Measurements from ENCODE around the gene CXCL14. TPM values are rescaled to one million over a fixed set of nuclear protein-coding genes. Genes with fewer than 3 reads are reported as not detected.

The CXCL14 gene
- total RNA-seq, 1 experiment from 2014 or later, result not detected

DNA sequence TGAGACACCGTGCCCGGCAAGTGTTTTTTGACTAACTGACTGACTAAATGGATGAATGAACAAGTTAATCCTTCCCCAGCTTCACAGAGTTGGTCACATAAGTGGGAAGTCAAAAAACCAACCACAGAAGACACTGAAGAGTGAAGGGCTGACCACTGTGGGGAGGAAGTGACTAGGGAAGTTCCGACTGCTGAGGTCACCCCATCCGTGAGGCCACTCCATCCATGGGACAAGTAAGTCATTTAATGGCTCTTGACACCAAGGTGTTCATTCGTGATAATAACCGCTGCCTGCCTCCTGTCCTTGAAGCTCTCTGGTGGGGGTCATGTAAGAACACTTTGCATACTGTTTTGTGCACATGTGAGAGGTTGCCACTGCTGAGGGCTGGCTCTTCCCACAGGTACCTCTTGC lies 22.2 kb upstream of the CXCL14 start:
- Histone ChIP-seq H3K9me2 (replicated peaks; ENCODE audit: insufficient read depth, low read length) (no peaks in the 10 kb centered on the region), H3K4me3 (ENCODE audit: low read length) (no peak overlapping the region), H3K79me2 (ENCODE audit: low read length) (no peaks in the 10 kb centered on the region), H3K27me3 (ENCODE audit: low read length) (no peaks in the 10 kb centered on the region), H4K20me1 (ENCODE audit: insufficient read depth, low read depth, low read length) (no peaks in the 10 kb centered on the region), H3K9me3 (ENCODE audit: low read length) (no peaks in the 10 kb centered on the region), H2AFZ (ENCODE audit: low read length) (no peak overlapping the region), H3K4me1 (ENCODE audit: low read length) (no peaks in the 10 kb centered on the region), H3K4me2 (ENCODE audit: low read depth, low read length, poor library complexity, severe bottlenecking) (no peak overlapping the region), H3K36me3 (ENCODE audit: insufficient read depth, low read length) (no peaks in the 10 kb centered on the region), H3K27ac (ENCODE audit: low read length) (no peak overlapping the region), H3K9ac (ENCODE audit: low read length) (no peak overlapping the region)
- no peak for DNase-seq

DNA sequence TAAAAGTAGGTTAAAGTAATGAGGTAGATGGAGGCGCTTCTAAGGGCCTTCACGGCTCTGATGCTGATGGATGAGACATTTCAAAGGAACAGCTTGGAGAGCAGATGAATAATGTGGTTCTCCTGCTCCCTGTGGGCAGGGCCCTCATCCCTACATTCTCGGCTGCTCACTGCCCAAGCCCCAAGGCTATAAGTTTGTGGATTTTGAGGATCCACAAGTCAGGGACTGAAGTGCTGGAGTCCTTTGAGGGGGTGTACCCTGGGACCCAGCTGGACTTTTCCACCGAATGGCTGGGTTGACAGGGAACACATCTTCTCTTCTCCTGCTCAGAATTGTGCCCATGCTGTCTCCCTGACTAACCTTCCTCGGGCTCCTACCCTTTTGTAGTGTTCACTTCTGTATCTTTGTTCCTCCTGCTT lies 21.4 kb upstream of the CXCL14 start:
- Histone ChIP-seq H3K9ac (ENCODE audit: low read length) (no peak overlapping the region), H3K4me2 (ENCODE audit: low read depth, low read length, poor library complexity, severe bottlenecking) (no peak overlapping the region), H2AFZ (ENCODE audit: low read length) (no peak overlapping the region), H3K27ac (ENCODE audit: low read length) (no peak overlapping the region), H3K36me3 (ENCODE audit: insufficient read depth, low read length) (no peaks in the 10 kb centered on the region), H3K9me3 (ENCODE audit: low read length) (no peaks in the 10 kb centered on the region), H3K4me3 (ENCODE audit: low read length) (no peak overlapping the region), H3K9me2 (replicated peaks; ENCODE audit: insufficient read depth, low read length) (no peaks in the 10 kb centered on the region), H4K20me1 (ENCODE audit: insufficient read depth, low read depth, low read length) (no peaks in the 10 kb centered on the region), H3K27me3 (ENCODE audit: low read length) (no peaks in the 10 kb centered on the region), H3K79me2 (ENCODE audit: low read length) (no peaks in the 10 kb centered on the region), H3K4me1 (ENCODE audit: low read length) (no peaks in the 10 kb centered on the region)
- DNase-seq, result no peak

DNA sequence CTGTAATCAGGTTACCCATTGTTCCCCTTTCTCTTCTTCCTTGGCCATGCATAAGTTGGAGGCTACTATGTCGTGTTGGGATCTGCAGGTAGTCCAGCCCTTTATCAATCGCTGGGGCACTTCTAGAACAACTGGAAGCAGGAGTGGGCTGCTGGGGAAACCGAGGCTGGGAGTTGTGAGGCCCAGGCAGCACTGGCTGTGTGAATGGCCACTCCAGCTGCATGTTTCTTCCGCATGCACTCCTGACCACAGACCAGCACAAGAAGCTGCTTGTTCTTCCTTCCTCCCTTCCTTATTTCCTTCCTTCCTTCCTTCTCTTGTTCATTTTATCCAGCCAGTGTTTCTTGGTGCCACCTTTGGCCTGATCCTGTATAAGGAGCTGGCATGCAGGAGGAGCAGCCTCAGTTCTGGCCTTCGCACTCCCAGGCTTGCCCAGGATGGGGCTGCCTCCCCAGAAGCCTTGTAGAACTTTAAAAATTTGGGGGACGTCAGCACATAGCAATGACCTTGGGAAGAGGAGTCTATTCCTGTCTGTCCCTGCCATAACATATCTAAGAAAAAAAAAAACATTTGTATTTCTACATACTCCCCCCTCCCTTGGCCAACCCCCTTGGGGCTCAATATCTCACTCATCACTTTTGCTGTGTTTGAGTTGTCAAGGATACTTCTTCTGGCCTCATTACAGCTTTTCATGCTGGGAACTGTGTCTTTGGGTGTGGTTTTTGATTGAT lies 20.8 kb upstream of the CXCL14 start:
- H3K9me3 ChIP-seq (ENCODE audit: low read length), result no peaks in the 10 kb centered on the region
- no peaks in the 10 kb centered on the region for H3K27me3 ChIP-seq (ENCODE audit: low read length)
- no peak overlapping the region for H3K27ac ChIP-seq (ENCODE audit: low read length)
- H4K20me1 ChIP-seq (ENCODE audit: insufficient read depth, low read depth, low read length), result no peaks in the 10 kb centered on the region
- H3K36me3 ChIP-seq (ENCODE audit: insufficient read depth, low read length), result no peaks in the 10 kb centered on the region
- DNase-seq, result no peak
- H3K9me2 ChIP-seq (replicated peaks; ENCODE audit: insufficient read depth, low read length), result no peaks in the 10 kb centered on the region
- H3K4me1 ChIP-seq (ENCODE audit: low read length), result no peaks in the 10 kb centered on the region
- no peak overlapping the region for H3K9ac ChIP-seq (ENCODE audit: low read length)
- H3K4me2 ChIP-seq (ENCODE audit: low read depth, low read length, poor library complexity, severe bottlenecking), result no peak overlapping the region
- no peaks in the 10 kb centered on the region for H3K79me2 ChIP-seq (ENCODE audit: low read length)
- H2AFZ ChIP-seq (ENCODE audit: low read length), result no peak overlapping the region
- no peak overlapping the region for H3K4me3 ChIP-seq (ENCODE audit: low read length)

DNA sequence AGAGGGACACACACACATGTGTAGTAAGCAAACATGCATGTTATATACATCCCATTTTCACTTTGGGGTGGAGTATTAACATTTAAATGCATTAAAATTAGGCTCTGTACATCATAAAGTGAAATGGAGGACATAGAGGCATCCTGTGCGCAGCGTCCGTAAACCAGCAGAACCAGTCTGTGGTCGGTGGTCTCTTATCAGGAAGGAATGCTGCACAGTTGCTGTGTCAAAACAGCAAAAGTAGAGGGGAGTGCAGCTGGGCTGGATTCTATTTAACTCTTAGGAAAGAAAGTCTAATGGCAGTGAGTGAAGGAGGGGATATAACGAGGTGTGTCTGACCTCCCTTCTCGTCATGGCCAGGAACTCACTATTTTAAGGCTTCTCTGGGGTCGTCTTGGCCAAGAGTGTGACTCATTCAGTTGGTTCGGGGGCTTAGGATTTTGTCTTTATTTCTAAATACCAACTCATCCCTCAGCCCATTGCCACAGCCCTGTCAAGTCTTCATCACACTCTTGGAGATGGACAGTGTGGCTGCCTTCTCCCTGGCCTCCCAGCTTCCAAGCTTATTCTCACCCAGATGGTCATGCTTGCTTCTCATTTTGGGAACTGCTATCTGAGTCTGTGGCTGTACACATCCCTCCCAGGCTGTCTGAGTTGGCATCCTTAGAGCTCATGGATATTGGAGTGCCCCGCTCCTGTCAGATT lies 20.1 kb upstream of the CXCL14 start:
- no peak overlapping the region for H2AFZ ChIP-seq (ENCODE audit: low read length)
- H3K79me2 ChIP-seq (ENCODE audit: low read length), result no peaks in the 10 kb centered on the region
- no peak overlapping the region for H3K27ac ChIP-seq (ENCODE audit: low read length)
- no peaks in the 10 kb centered on the region for H3K9me2 ChIP-seq (replicated peaks; ENCODE audit: insufficient read depth, low read length)
- no peaks in the 10 kb centered on the region for H3K4me1 ChIP-seq (ENCODE audit: low read length)
- DNase-seq, result no peak
- H3K4me3 ChIP-seq (ENCODE audit: low read length), result no peak overlapping the region
- no peaks in the 10 kb centered on the region for H3K36me3 ChIP-seq (ENCODE audit: insufficient read depth, low read length)
- no peak overlapping the region for H3K9ac ChIP-seq (ENCODE audit: low read length)
- no peaks in the 10 kb centered on the region for H3K27me3 ChIP-seq (ENCODE audit: low read length)
- no peak overlapping the region for H3K4me2 ChIP-seq (ENCODE audit: low read depth, low read length, poor library complexity, severe bottlenecking)
- H4K20me1 ChIP-seq (ENCODE audit: insufficient read depth, low read depth, low read length), result no peaks in the 10 kb centered on the region
- H3K9me3 ChIP-seq (ENCODE audit: low read length), result no peaks in the 10 kb centered on the region

DNA sequence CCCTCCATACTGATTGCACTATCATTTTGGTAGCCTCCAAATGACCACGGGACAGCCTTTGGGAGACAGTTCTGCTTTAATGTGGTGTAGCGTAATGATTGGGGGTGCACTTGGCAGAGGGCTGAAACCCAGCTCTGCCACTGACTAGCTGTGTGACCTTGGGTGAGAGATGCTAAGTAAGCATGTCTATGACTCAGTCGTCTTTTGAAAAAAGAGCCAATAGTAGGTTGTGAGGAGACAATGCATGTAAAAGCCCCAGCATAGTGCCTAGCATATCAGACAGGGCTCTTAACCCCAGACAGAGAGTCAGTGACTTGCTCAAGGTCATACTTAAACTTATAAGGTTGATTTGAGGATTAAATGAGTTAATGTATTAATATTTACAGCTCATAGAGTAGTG lies 18.0 kb upstream of the CXCL14 start:
- no peak overlapping the region for H3K27ac ChIP-seq (ENCODE audit: low read length)
- H3K4me1 ChIP-seq (ENCODE audit: low read length), result no peaks in the 10 kb centered on the region
- H3K79me2 ChIP-seq (ENCODE audit: low read length), result no peaks in the 10 kb centered on the region
- no peaks in the 10 kb centered on the region for H4K20me1 ChIP-seq (ENCODE audit: insufficient read depth, low read depth, low read length)
- no peak overlapping the region for H3K4me3 ChIP-seq (ENCODE audit: low read length)
- H3K9me3 ChIP-seq (ENCODE audit: low read length), result no peaks in the 10 kb centered on the region
- no peaks in the 10 kb centered on the region for H3K27me3 ChIP-seq (ENCODE audit: low read length)
- H3K4me2 ChIP-seq (ENCODE audit: low read depth, low read length, poor library complexity, severe bottlenecking), result no peak overlapping the region
- H3K36me3 ChIP-seq (ENCODE audit: insufficient read depth, low read length), result no peaks in the 10 kb centered on the region
- DNase-seq, result no peak
- no peaks in the 10 kb centered on the region for H3K9me2 ChIP-seq (replicated peaks; ENCODE audit: insufficient read depth, low read length)
- H2AFZ ChIP-seq (ENCODE audit: low read length), result no peak overlapping the region
- no peak overlapping the region for H3K9ac ChIP-seq (ENCODE audit: low read length)

DNA sequence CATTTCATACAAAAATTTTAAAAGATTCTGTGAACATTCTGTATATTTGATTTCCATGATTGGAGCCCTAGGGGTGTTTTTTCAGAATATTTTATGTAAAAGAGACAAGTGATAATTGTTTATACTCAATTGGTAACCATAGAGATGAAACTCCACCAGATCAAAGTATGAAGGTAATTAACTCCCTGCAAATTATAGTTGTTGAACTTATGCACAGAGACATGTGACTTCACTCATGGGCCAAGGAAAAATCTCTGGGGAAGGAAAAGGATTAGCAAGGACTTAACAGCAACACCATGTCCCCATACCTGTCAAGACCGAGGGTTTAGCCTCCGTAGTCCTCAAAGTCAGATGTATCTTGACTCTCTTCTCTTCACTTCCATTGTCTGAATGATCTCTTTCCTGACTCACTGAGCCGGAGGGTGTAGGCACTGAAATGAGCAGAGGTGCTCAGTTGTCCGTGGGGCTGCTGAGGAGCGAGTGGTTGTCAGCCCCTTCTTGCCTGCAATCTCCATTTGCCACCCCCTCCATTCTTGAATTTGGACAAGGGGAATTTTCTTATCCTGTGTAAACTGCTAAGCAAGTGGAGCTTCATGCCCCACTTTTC lies 17.5 kb upstream of the CXCL14 start:
- no peaks in the 10 kb centered on the region for H3K9me3 ChIP-seq (ENCODE audit: low read length)
- H3K4me3 ChIP-seq (ENCODE audit: low read length), result no peak overlapping the region
- no peak overlapping the region for H3K27ac ChIP-seq (ENCODE audit: low read length)
- no peaks in the 10 kb centered on the region for H3K4me1 ChIP-seq (ENCODE audit: low read length)
- H2AFZ ChIP-seq (ENCODE audit: low read length), result no peak overlapping the region
- H3K79me2 ChIP-seq (ENCODE audit: low read length), result no peaks in the 10 kb centered on the region
- no peak overlapping the region for H3K9ac ChIP-seq (ENCODE audit: low read length)
- H3K9me2 ChIP-seq (replicated peaks; ENCODE audit: insufficient read depth, low read length), result no peaks in the 10 kb centered on the region
- no peaks in the 10 kb centered on the region for H3K36me3 ChIP-seq (ENCODE audit: insufficient read depth, low read length)
- H3K27me3 ChIP-seq (ENCODE audit: low read length), result no peaks in the 10 kb centered on the region
- no peak for DNase-seq
- no peak overlapping the region for H3K4me2 ChIP-seq (ENCODE audit: low read depth, low read length, poor library complexity, severe bottlenecking)
- no peaks in the 10 kb centered on the region for H4K20me1 ChIP-seq (ENCODE audit: insufficient read depth, low read depth, low read length)

DNA sequence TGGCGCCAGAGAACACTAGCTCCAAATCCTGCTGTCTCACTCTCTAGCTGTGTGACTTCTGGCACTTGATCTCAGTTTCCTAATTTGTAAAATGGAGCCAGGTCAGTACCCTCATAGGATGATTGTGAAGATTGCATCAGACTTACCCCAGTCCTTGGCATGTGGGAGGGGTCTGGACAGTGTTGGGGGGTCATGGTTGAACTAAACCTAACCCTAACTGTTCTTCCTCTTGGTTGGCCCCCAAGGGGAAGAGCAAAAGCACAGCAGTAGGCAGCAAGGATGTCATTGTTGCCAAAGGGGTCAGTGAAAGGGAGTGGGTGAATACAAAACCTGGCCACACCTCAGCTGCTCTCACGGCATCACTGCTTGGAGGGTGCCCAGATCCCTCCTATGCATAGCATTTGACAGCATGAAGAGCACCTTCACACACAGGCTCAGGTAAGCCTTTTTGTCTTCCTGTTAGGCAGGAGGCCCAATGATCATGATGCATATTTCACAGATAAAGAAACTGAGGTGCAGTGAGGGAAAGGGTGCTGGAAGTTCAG lies 15.7 kb upstream of the CXCL14 start:
- no peaks in the 10 kb centered on the region for H3K36me3 ChIP-seq (ENCODE audit: insufficient read depth, low read length)
- H3K9ac ChIP-seq (ENCODE audit: low read length), result no peak overlapping the region
- H3K9me2 ChIP-seq (replicated peaks; ENCODE audit: insufficient read depth, low read length), result no peaks in the 10 kb centered on the region
- no peak overlapping the region for H3K4me2 ChIP-seq (ENCODE audit: low read depth, low read length, poor library complexity, severe bottlenecking)
- no peaks in the 10 kb centered on the region for H3K27me3 ChIP-seq (ENCODE audit: low read length)
- no peaks in the 10 kb centered on the region for H3K9me3 ChIP-seq (ENCODE audit: low read length)
- no peak for DNase-seq
- H3K27ac ChIP-seq (ENCODE audit: low read length), result no peak overlapping the region
- no peak overlapping the region for H3K4me3 ChIP-seq (ENCODE audit: low read length)
- H4K20me1 ChIP-seq (ENCODE audit: insufficient read depth, low read depth, low read length), result no peaks in the 10 kb centered on the region
- no peak overlapping the region for H2AFZ ChIP-seq (ENCODE audit: low read length)
- no peaks in the 10 kb centered on the region for H3K4me1 ChIP-seq (ENCODE audit: low read length)
- H3K79me2 ChIP-seq (ENCODE audit: low read length), result no peaks in the 10 kb centered on the region

DNA sequence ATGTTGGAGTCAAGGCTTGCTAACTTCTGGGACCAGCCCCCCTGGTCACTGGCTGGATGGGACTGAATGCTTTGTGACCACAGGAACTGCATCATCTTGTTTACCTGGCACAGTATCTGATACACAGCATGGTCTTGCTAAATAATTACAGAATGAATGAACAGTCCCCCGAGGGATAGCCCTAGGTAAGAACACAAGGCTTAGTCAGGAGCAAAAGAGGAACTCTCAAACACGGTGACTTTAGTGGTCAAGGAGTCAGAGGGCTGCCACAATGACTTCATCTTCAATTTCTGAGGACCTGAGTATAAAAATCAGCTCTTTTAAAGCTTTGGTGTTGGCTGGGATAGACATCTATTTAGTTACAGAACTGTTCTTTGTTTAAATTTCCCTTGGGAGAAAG lies 15.1 kb upstream of the CXCL14 start:
- Histone ChIP-seq H3K9me3 (ENCODE audit: low read length) (no peaks in the 10 kb centered on the region), H3K36me3 (ENCODE audit: insufficient read depth, low read length) (no peaks in the 10 kb centered on the region), H3K9me2 (replicated peaks; ENCODE audit: insufficient read depth, low read length) (no peaks in the 10 kb centered on the region), H3K79me2 (ENCODE audit: low read length) (no peaks in the 10 kb centered on the region), H3K27me3 (ENCODE audit: low read length) (no peaks in the 10 kb centered on the region), H4K20me1 (ENCODE audit: insufficient read depth, low read depth, low read length) (no peaks in the 10 kb centered on the region), H3K4me2 (ENCODE audit: low read depth, low read length, poor library complexity, severe bottlenecking) (no peak overlapping the region), H3K4me3 (ENCODE audit: low read length) (no peak overlapping the region), H3K4me1 (ENCODE audit: low read length) (no peaks in the 10 kb centered on the region), H3K9ac (ENCODE audit: low read length) (no peak overlapping the region), H3K27ac (ENCODE audit: low read length) (no peak overlapping the region), H2AFZ (ENCODE audit: low read length) (no peak overlapping the region)
- no peak for DNase-seq
